IMR-90 (cell line): ENCODE measurements around the gene PCNX2. TPM values are rescaled to one million over a fixed set of nuclear protein-coding genes. Genes with fewer than 3 reads are reported as not detected.

Experiments
- ATAC-seq: fragments of 200-7000 bp; cut with Tn5 transposase; 2 replicates; pipeline ENCODE4 v1.9.1; 2020; ENCODE audit warnings: low read depth, mild to moderate bottlenecking, moderate library complexity
- BruUV-seq: library from RNA; stranded (reverse); fragments of 400-500 nt; replicated peaks from 2 replicates; lab custom pipeline; 2021; lab: Mats Ljungman, UMichigan
- CTCF ChIA-PET: fragments of 300-600 bp; formaldehyde crosslinking; extraction: SDS; loops from one replicate; lab custom pipeline; 2021; ENCODE audit warnings: antibody characterized with exemption; lab: Yijun Ruan, JAX
- POLR2A ChIA-PET: fragments of 300-600 bp; sonication (Branson Sonifier 250); formaldehyde crosslinking; loops from one replicate; lab custom pipeline; 2022; ENCODE audit warnings: antibody characterized with exemption; ENCODE audit not compliant: unreplicated experiment; lab: Charles Lee
- DNase-seq: peaks from one replicate; pipeline ENCODE4 v3.0.0; 2013
- H2AFZ ChIP-seq: replicated peaks from 2 replicates; pipeline ENCODE3; 2013; ENCODE audit warnings: low read length, mild to moderate bottlenecking; ENCODE audit not compliant: poor library complexity
- H2AK5ac ChIP-seq: 2 replicates; pipeline ENCODE4 v1.6.1; 2013; ENCODE audit warnings: low read depth, low read length, inconsistent platforms
- H2AK9ac ChIP-seq: replicated peaks from 2 replicates; pipeline ENCODE3; 2013; ENCODE audit warnings: mild to moderate bottlenecking, low read depth, low read length, moderate library complexity; ENCODE audit not compliant: poor library complexity
- H2BK120ac ChIP-seq: 2 replicates; pipeline ENCODE4 v1.6.1; 2013; ENCODE audit warnings: low read depth, low read length, inconsistent platforms
- H2BK15ac ChIP-seq: 3 replicates; pipeline ENCODE4 v1.6.1; 2013; ENCODE audit warnings: low read depth, low read length, inconsistent platforms
- H2BK20ac ChIP-seq: 2 replicates; pipeline ENCODE4 v1.6.1; 2013; ENCODE audit warnings: low read depth, mild to moderate bottlenecking, inconsistent platforms, low read length, moderate library complexity
- H2BK5ac ChIP-seq: 2 replicates; pipeline ENCODE4 v1.6.1; 2013; ENCODE audit warnings: mild to moderate bottlenecking, low read depth, low read length, inconsistent platforms; ENCODE audit not compliant: poor library complexity, severe bottlenecking
- H3K14ac ChIP-seq: replicated peaks from 2 replicates; pipeline ENCODE4 v1.6.1; 2013; ENCODE audit warnings: low read depth, low read length, inconsistent platforms
- H3K18ac ChIP-seq: 2 replicates; pipeline ENCODE4 v1.6.1; 2013; ENCODE audit warnings: low read depth, low read length, control low read depth
- H3K23ac ChIP-seq: 2 replicates; pipeline ENCODE4 v1.6.1; 2013; ENCODE audit warnings: low read depth, low read length, inconsistent platforms
- H3K27ac ChIP-seq: 2 replicates; pipeline ENCODE4 v1.5.1; 2013; ENCODE audit warnings: mild to moderate bottlenecking, control low read depth, low read length; ENCODE audit not compliant: insufficient read depth
- H3K27me3 ChIP-seq: 2 replicates; pipeline ENCODE4 v1.6.1; 2013; ENCODE audit warnings: low read length; ENCODE audit not compliant: control insufficient read depth, insufficient read depth
- H3K36me3 ChIP-seq: 2 replicates; pipeline ENCODE4 v1.6.1; 2013; ENCODE audit warnings: low read length, mixed read lengths; ENCODE audit not compliant: control insufficient read depth, insufficient read depth
- H3K4ac ChIP-seq: 2 replicates; pipeline ENCODE4 v1.6.1; 2013; ENCODE audit warnings: low read depth, low read length, inconsistent platforms
- H3K4me1 ChIP-seq: 2 replicates; pipeline ENCODE4 v1.6.1; 2013; ENCODE audit warnings: low read length, mixed read lengths; ENCODE audit not compliant: control insufficient read depth, insufficient read depth
- H3K4me2 ChIP-seq: 2 replicates; pipeline ENCODE4 v1.6.1; 2013; ENCODE audit warnings: low read depth, mild to moderate bottlenecking, control low read depth, low read length, moderate library complexity
- H3K4me3 ChIP-seq: 2 replicates; pipeline ENCODE4 v1.5.1; 2013; ENCODE audit warnings: low read depth, mild to moderate bottlenecking, control low read depth, low read length, moderate library complexity; ENCODE audit not compliant: insufficient read depth
- H3K56ac ChIP-seq: 2 replicates; pipeline ENCODE4 v1.6.1; 2013; ENCODE audit warnings: low read length, inconsistent platforms; ENCODE audit not compliant: insufficient read depth; ENCODE audit errors: extremely low read depth
- H3K79me1 ChIP-seq, 2 experiments: 2 replicates each; pipeline ENCODE4 v1.6.1; 2013; ENCODE audit warnings: low read length in 2 of 2, inconsistent platforms in 1 of 2, low read depth in 1 of 2
- H3K9ac ChIP-seq: 2 replicates; pipeline ENCODE4 v1.6.1; 2013; ENCODE audit warnings: low read depth, low read length, control low read depth
- H3K9me1 ChIP-seq: 2 replicates; pipeline ENCODE4 v1.6.1; 2013; ENCODE audit warnings: low read length, inconsistent platforms; ENCODE audit not compliant: insufficient read depth
- H3K9me3 ChIP-seq: 2 replicates; pipeline ENCODE4 v1.6.1; 2013; ENCODE audit warnings: low read length; ENCODE audit not compliant: control insufficient read depth, insufficient read depth
- H4K20me1 ChIP-seq: 2 replicates; pipeline ENCODE4 v1.6.1; 2013; ENCODE audit warnings: low read length, inconsistent platforms; ENCODE audit not compliant: insufficient read depth
- H4K5ac ChIP-seq: 2 replicates; pipeline ENCODE4 v1.6.1; 2013; ENCODE audit warnings: mild to moderate bottlenecking, low read depth, low read length, control low read depth
- H4K8ac ChIP-seq, 2 experiments: 2 replicates each; pipeline ENCODE4 v1.6.1; 2013; ENCODE audit warnings: low read depth in 2 of 2, low read length in 2 of 2, control low read depth in 1 of 2, inconsistent platforms in 1 of 2
- H4K91ac ChIP-seq: 2 replicates; pipeline ENCODE4 v1.6.1; 2013; ENCODE audit warnings: low read depth, low read length, inconsistent platforms; ENCODE audit not compliant: insufficient read depth
- CEBPB ChIP-seq: IDR thresholded peaks from 2 replicates; pipeline ENCODE4 v1.6.1; 2012; ENCODE audit warnings: low read depth, low read length, improper control_type of control experiment
- FOS ChIP-seq: fragments of 150-350 bp; IDR thresholded peaks from 2 replicates; pipeline ENCODE4 v1.6.1; 2016; ENCODE audit warnings: low read depth, low read length
- RAD21 ChIP-seq: IDR thresholded peaks from 2 replicates; pipeline ENCODE4 v1.6.1; 2012; ENCODE audit warnings: low read length, improper control_type of control experiment
- WGBS, 2 experiments: methylation state at CpG; one replicate each; pipeline versions ENCODE4 v1.1.5 to v1.1.7; 2013; ENCODE audit warnings: missing lambda C conversion rate in 2 of 2; ENCODE audit not compliant: insufficient read length in 1 of 2; ENCODE audit errors: extremely low coverage in 2 of 2; 5-methylcytosine and 5-hydroxymethylcytosine counted together
- dilution Hi-C: fragments of 300-500 bp; cut with HindIII; formaldehyde crosslinking; loops from one replicate; pipeline ENCODE4 v1.14.3; 2018; ENCODE audit warnings: low sequenced_read_pairs; ENCODE audit not compliant: unreplicated experiment
- in situ Hi-C: fragments of 300-500 bp; cut with MboI; formaldehyde crosslinking; loops from 3 replicates; pipeline ENCODE4 v1.14.3; 2019; ENCODE audit warnings: low sequenced_read_pairs, inconsistent platforms, mixed read lengths
- intact Hi-C: fragments of 100-400 bp; cut with micrococcal nuclease; formaldehyde crosslinking; loops from 2 replicates; pipeline ENCODE4 v1.10.0; 2022
- polyA plus RNA-seq, 3 experiments: library from polyadenylated mRNA; depleted of rRNA; stranded (reverse); fragments of >200 nt; gene quantifications; 2 replicates each; pipeline ENCODE4 v1.2.3, GENCODE V29; 2012; ENCODE audit warnings: low replicate concordance in 1 of 3
- total RNA-seq: library from RNA; depleted of rRNA; stranded (reverse); fragments of >200 nt; gene quantifications from 2 replicates; pipeline ENCODE4 v1.2.3, GENCODE V29; 2012

PCNX2 gene
- total and polyA plus RNA-seq, 2 of the 4 experiments (the other 2 are of a cell fraction): 15.9 to 22.6 TPM

DNA sequence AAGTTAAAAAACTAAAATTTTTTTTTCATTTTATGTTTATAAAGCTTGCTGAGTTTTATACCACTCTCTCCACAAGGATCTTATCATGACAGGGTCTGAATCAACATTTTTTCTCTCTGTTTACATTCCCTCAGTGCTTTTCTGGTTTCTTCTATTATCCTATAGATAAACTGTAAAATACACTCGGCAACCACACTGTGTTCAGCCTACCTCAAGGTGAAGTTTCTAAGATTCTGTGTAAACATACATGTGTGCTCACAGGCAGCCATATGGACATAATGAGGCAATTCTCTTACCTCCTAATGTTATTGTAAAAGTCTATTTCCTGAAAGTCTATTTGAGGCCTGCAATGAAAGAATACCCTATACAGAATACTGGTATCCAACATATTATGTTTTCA is 230.5 kb downstream of the PCNX2 start:
- Histone ChIP-seq H3K36me3 (no peaks in the 10 kb centered on the region), H3K4me3 (no peak overlapping the region), H4K8ac (no peak overlapping the region), H3K9me1 (peaks cover 5% of the 10 kb centered on the region; the same call in 1 of the 2 replicates), H4K91ac (no peak overlapping the region), H3K79me1 (peaks cover 0 to 3% of the 10 kb centered on the region in 2 experiments; a peak in 1 of 4 replicates), H2BK15ac (no peak overlapping the region), H3K18ac (peak overlapping the region; percentile 67; the same call in 1 of the 2 replicates), H3K9me3 (no peaks in the 10 kb centered on the region; the same call in 1 of the 2 replicates), H4K5ac (no peak overlapping the region), H3K23ac (no peak overlapping the region), H2AK5ac (no peak overlapping the region), H3K9ac (no peak overlapping the region), H3K27me3 (peaks cover 2% of the 10 kb centered on the region; the same call in 1 of the 2 replicates), H4K20me1 (no peaks in the 10 kb centered on the region), H2BK5ac (peak overlapping the region; percentile 76), H3K4ac (no peak overlapping the region), H2AK9ac (no peak overlapping the region), H3K56ac (no peak overlapping the region), H3K4me2 (0 out of 2 replicates have a peak overlapping the region, but pooled peaks have one; percentile 29), H3K14ac (no peak overlapping the region), H3K27ac (peak overlapping the region; percentile 73; the same call in 1 of the 2 replicates), H2BK20ac (no peak overlapping the region), H2BK120ac (no peak overlapping the region; the same call in 1 of the 2 replicates), H3K4me1 (peaks cover 14% of the 10 kb centered on the region), H2AFZ (no peak overlapping the region)
- DNase-seq (peak; percentile 84), ATAC-seq (peak; percentile 84)
- no TSS peak for BruUV-seq
- intact Hi-C loops (no loop called here), dilution Hi-C loops (no loop called here), in situ Hi-C loops (no loop called here)
- POLR2A ChIA-PET: interaction anchor here (0.6 kb wide), 1 partner anchor 35 kb away, joined by 3 read pairs; no protein-coding TSS in a partner anchor
- no CpG with 5 or more reads among the region's 1 CpG for WGBS, 2 experiments
- no peak for TF ChIP-seq RAD21
- TF ChIP-seq FOS: no peak
- peak; percentile 22; the same call in 1 of the 2 replicates for TF ChIP-seq CEBPB
- CTCF ChIA-PET: interaction anchor here (1.0 kb wide), 1 partner anchor 50 kb away, joined by 3 read pairs; no protein-coding TSS in a partner anchor
